OCI-LY3 (cell line): ENCODE results near the gene PRCD.

Experiments used
- H2AFZ ChIP-seq: fragments of 200-600, 300-600 bp; shearing (Covaris generic); 2 replicates; pipeline ENCODE4 v1.6.0; 2014; ENCODE audit warnings: antibody characterized with exemption, low read depth, low read length
- H3K27ac ChIP-seq: fragments of 200-600, 300-600 bp; sonication (generic); 2 replicates; pipeline ENCODE4 v1.5.1; 2014; ENCODE audit warnings: mild to moderate bottlenecking, low read length, moderate library complexity, mixed read lengths
- H3K27me3 ChIP-seq: fragments of 200-600, 300-600 bp; sonication (generic); 2 replicates; pipeline ENCODE4 v1.6.1; 2014; ENCODE audit warnings: low read depth, low read length, mixed read lengths
- H3K36me3 ChIP-seq: fragments of 200-600, 300-600 bp; sonication (generic); replicated peaks from 2 replicates; pipeline ENCODE3; 2014; ENCODE audit warnings: low read depth, low read length, mixed read lengths
- H3K4me1 ChIP-seq: fragments of 300-600, 200-600 bp; sonication (generic); 2 replicates; pipeline ENCODE4 v1.6.1; 2014; ENCODE audit warnings: low read length, mixed read lengths
- H3K4me2 ChIP-seq: fragments of 200-600, 300-600 bp; sonication (generic); 2 replicates; pipeline ENCODE4 v1.6.1; 2014; ENCODE audit warnings: low read length, mixed read lengths
- H3K4me3 ChIP-seq: fragments of 300-600, 200-600 bp; sonication (generic); 2 replicates; pipeline ENCODE4 v1.5.1; 2014; ENCODE audit warnings: antibody characterized with exemption, mild to moderate bottlenecking, low read length, moderate library complexity
- H3K79me2 ChIP-seq: fragments of 300-600, 200-600 bp; shearing (Covaris generic); 2 replicates; pipeline ENCODE4 v1.6.1; 2014; ENCODE audit warnings: mild to moderate bottlenecking, low read length, mixed read lengths
- H3K9ac ChIP-seq: fragments of 300-600, 200-600 bp; shearing (Covaris generic); 2 replicates; pipeline ENCODE4 v1.6.0; 2014; ENCODE audit warnings: mild to moderate bottlenecking, low read length, moderate library complexity
- H3K9me3 ChIP-seq: fragments of 200-600, 300-600 bp; shearing (Covaris generic); 2 replicates; pipeline ENCODE4 v1.6.1; 2014; ENCODE audit warnings: low read length, mixed read lengths; ENCODE audit not compliant: insufficient read depth
- H4K20me1 ChIP-seq: fragments of 200-600, 300-600 bp; sonication (generic); 2 replicates; pipeline ENCODE4 v1.6.1; 2016; ENCODE audit warnings: low read length, mixed read lengths; ENCODE audit not compliant: insufficient read depth
- EZH2phosphoT487 ChIP-seq: fragments of 200-600 bp; shearing (Covaris generic); IDR thresholded peaks from 2 replicates; pipeline ENCODE4 v1.6.1; 2018; ENCODE audit warnings: antibody characterized with exemption, mixed run types, low read depth
- TF ChIP-seq, protein P1 (sequence below): fragments of 200-600, 300-600 bp; sonication (generic); IDR thresholded peaks from 2 replicates; pipeline ENCODE4 v1.5.1; 2014; ENCODE audit warnings: antibody characterized with exemption, low read length, low read depth

Gene PRCD

DNA sequence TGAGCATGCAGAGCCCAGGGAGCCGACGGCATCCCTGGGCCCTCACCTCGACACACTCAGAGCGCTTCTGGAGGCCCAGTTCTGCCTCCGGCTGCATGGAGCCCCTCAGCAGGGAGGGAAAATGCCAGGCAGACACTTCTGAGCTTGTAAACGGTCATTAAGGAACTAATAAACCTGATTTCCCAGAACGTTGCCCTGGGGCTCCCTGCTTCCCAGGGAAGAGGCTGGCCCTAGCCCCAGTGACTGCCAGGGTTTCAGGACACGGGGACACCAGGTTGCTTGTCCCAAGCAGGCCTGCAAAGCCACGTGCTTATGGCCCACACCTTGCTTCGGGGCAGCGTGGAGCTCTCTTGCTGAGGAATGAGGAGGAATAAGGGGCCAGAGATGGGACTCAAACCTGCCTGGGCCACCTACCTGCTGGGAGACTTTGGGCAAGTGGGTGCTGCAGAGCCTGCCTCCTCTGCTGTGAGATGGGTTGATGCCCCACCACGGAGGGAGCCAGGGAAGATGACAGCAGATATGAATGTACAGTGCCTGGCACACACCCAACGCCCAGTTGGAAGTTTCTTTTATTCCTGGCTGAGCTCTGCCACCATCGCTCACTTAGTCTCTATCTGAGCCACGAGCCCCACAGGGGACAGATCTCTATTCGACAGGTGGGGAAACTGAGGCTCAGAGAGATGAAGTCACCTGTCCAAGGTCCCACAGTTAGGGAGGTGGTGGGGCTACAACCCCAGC is 44.0 kb upstream of the PRCD start:
- Histone ChIP-seq H2AFZ (no peak overlapping the region), H3K9me3 (no peaks in the 10 kb centered on the region), H4K20me1 (no peaks in the 10 kb centered on the region), H3K4me2 (no peak overlapping the region), H3K4me1 (peaks cover 56% of the 10 kb centered on the region), H3K79me2 (peaks cover 37% of the 10 kb centered on the region), H3K27ac (no peak overlapping the region), H3K36me3 (peaks cover 9% of the 10 kb centered on the region), H3K9ac (no peak overlapping the region), H3K27me3 (no peaks in the 10 kb centered on the region), H3K4me3 (no peak overlapping the region)
- TF ChIP-seq, protein P1, sequence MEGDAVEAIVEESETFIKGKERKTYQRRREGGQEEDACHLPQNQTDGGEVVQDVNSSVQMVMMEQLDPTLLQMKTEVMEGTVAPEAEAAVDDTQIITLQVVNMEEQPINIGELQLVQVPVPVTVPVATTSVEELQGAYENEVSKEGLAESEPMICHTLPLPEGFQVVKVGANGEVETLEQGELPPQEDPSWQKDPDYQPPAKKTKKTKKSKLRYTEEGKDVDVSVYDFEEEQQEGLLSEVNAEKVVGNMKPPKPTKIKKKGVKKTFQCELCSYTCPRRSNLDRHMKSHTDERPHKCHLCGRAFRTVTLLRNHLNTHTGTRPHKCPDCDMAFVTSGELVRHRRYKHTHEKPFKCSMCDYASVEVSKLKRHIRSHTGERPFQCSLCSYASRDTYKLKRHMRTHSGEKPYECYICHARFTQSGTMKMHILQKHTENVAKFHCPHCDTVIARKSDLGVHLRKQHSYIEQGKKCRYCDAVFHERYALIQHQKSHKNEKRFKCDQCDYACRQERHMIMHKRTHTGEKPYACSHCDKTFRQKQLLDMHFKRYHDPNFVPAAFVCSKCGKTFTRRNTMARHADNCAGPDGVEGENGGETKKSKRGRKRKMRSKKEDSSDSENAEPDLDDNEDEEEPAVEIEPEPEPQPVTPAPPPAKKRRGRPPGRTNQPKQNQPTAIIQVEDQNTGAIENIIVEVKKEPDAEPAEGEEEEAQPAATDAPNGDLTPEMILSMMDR: no peak
- TF ChIP-seq EZH2phosphoT487: no peak

DNA sequence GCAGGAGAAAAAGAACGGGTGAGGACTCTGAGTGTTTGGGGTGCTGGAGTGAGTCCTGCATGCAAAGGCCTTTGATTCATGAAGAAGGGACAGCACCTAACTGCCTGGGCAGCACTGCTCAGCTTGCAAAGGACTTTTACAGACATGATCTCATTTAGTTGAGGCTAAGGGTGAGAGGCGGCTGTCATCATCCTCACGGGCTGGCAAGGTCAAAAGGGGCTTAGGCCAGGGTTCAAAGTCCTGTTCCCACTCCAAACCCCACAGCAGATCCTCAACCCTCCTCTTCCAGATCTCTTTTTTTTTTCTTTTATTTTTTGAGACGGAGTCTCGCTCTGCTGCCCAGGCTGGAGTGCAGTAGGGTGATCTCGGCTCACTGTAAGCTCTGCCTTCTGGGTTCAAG is 43.4 kb upstream of the PRCD start:
- Histone ChIP-seq H3K36me3 (peaks cover 9% of the 10 kb centered on the region), H3K9ac (no peak overlapping the region), H3K9me3 (no peaks in the 10 kb centered on the region), H4K20me1 (no peaks in the 10 kb centered on the region), H3K27ac (no peak overlapping the region), H3K27me3 (no peaks in the 10 kb centered on the region), H3K79me2 (peaks cover 40% of the 10 kb centered on the region), H2AFZ (no peak overlapping the region), H3K4me2 (no peak overlapping the region), H3K4me3 (no peak overlapping the region), H3K4me1 (peaks cover 55% of the 10 kb centered on the region)
- no peak for TF ChIP-seq EZH2phosphoT487
- TF ChIP-seq, protein P1: no peak

DNA sequence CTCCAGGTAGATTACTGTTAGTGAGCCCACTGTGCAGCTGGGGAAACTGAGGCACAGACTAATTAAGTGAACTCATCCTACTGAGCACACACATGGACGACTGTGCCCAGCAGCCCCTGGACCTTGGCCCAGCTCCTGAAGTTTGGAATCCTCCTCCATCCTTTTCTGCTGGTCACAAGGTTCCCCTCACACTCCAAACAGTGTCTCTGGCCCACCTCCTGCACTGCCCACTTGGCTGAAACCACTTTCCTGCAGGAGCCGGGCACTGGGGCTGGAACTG is 42.2 kb upstream of the PRCD start:
- Histone ChIP-seq H3K27ac (no peak overlapping the region), H3K36me3 (peaks cover 9% of the 10 kb centered on the region), H3K79me2 (peaks cover 40% of the 10 kb centered on the region), H4K20me1 (no peaks in the 10 kb centered on the region), H3K4me1 (peaks cover 50% of the 10 kb centered on the region), H3K4me3 (no peak overlapping the region), H3K9ac (no peak overlapping the region), H3K27me3 (no peaks in the 10 kb centered on the region), H3K9me3 (no peaks in the 10 kb centered on the region), H3K4me2 (no peak overlapping the region), H2AFZ (no peak overlapping the region)
- no peak for TF ChIP-seq EZH2phosphoT487

DNA sequence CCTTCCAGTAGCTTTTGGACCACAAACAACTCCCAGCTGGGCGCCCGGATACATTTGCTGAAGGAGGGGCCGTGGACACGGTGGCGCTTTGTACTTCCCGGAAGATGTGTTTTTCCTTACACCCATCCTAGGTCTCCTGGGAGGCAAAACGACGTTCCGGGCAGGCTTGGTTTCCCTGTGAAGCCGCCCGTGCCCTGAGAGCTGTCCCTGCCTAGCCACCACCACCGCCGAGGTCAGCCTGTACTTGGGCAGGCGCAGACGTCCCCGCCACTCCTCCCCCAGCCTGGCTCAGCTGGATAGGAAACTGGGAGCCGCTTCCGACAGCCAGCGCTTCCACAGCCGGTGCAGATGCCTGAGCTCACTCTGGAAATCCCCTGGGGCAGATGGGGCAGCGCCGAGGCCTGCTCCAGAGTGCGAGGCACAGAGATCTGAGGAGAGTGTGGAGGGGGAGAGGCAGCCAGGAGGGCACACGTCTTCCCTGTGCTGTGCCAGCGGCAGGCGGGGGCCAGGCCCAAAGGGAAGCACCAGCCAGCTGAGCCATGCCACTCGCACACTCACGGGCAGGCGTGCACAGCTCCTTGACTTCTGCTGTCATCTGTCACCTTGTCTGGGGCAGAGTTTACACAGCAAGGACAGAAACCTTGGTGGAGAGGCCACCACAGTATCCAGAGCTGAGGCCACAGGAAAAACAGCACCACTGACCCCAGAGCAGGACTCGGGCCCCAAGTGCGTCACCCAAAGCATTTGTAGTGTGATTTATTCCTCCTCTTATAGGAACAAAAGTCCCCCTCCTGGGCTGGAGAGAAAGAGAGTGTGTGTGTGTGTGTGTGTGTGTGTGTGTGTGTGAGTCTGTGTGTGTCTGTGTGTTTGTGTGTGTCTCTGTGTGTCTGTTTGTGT is 41.6 kb upstream of the PRCD start:
- H3K4me3 ChIP-seq: no peak overlapping the region

More for the DNA sequence above, 41.6 kb upstream of the PRCD start:
- Histone ChIP-seq H3K9me3 (no peaks in the 10 kb centered on the region), H4K20me1 (no peaks in the 10 kb centered on the region), H2AFZ (no peak overlapping the region), H3K36me3 (peaks cover 9% of the 10 kb centered on the region), H3K27ac (no peak overlapping the region), H3K9ac (no peak overlapping the region), H3K27me3 (no peaks in the 10 kb centered on the region), H3K4me2 (peak overlapping the region; percentile 12; the same call in 1 of the 2 replicates), H3K79me2 (peaks cover 40% of the 10 kb centered on the region), H3K4me1 (peaks cover 44% of the 10 kb centered on the region)
- TF ChIP-seq, protein P1: no peak
- TF ChIP-seq EZH2phosphoT487: no peak
